ENCODE data around the gene PEA15. TPM values are rescaled to one million over a fixed set of nuclear protein-coding genes. Genes with fewer than 3 reads are reported as not detected.

PEA15 gene
- total RNA-seq, 2 experiments from 2014 or later: 9.4 to 10.3 TPM

DNA sequence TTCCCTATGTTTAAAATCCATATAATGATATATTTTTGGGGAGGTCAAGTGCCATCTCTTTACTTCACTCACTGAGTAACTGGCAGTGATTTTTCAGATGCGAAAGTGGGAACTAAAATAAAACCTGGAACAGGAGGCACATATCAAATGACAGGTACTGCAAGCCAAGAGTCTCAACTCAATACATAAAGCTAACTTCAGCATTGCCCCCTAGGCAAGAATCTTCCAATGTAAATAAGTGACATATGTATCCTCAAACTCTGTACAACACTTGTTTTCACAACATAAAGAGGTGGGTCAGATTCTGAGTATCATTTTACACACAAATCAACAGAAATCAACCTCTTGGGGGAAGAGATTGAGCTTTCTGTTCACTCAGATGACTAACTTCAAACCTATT is 39.0 kb downstream of the PEA15 start:
- peaks cover 57% of the 10 kb centered on the region for H3K36me3 Mint-ChIP-seq (ENCODE audit: low read depth)
- DNase-seq (no peak), ATAC-seq (ENCODE audit: poor library complexity) (no peak)
- no peaks in the 10 kb centered on the region for H3K9me3 Mint-ChIP-seq
- no peak overlapping the region for H3K4me3 Mint-ChIP-seq
- H3K4me1 Mint-ChIP-seq (ENCODE audit: low read depth): peaks cover 23% of the 10 kb centered on the region
- intact Hi-C loops (cut with DNase I, micrococcal nuclease): loop anchor here in 1 of 2 experiments (2.0 kb wide), 1 partner anchor 43 kb away; no protein-coding TSS in a partner anchor
- no peak overlapping the region for H3K4me3 ChIP-seq (ENCODE audit: low read length)
- peaks cover 4% of the 10 kb centered on the region for H3K4me1 ChIP-seq (ENCODE audit: insufficient read depth, low read length)
- no peak overlapping the region for H3K27ac ChIP-seq (ENCODE audit: low read depth in 1 of 2, low read length in 2 of 2)
- no peaks in the 10 kb centered on the region for H3K27me3 ChIP-seq (ENCODE audit: control insufficient read depth in 1 of 2, insufficient read depth in 2 of 2, low read length in 2 of 2)
- ChIA-PET POLR2A (interaction anchor here (0.7 kb wide), 1 partner anchor 34 kb away, joined by 3 read pairs; no protein-coding TSS in a partner anchor), CTCF (interaction anchor here (1.0 to 3.5 kb wide), 3 partner anchors 8 to 51 kb away, joined by 3 to 19 read pairs (median 4); no protein-coding TSS in a partner anchor)
- no peak overlapping the region for H3K27ac Mint-ChIP-seq
- no peaks in the 10 kb centered on the region for H3K9me3 ChIP-seq (ENCODE audit: control insufficient read depth in 1 of 2, insufficient read depth in 1 of 2, low read length in 2 of 2)
- H3K36me3 ChIP-seq (ENCODE audit: insufficient read depth, low read length): peaks cover 50% of the 10 kb centered on the region
- H3K27me3 Mint-ChIP-seq: no peaks in the 10 kb centered on the region
- TF ChIP-seq, protein P1, sequence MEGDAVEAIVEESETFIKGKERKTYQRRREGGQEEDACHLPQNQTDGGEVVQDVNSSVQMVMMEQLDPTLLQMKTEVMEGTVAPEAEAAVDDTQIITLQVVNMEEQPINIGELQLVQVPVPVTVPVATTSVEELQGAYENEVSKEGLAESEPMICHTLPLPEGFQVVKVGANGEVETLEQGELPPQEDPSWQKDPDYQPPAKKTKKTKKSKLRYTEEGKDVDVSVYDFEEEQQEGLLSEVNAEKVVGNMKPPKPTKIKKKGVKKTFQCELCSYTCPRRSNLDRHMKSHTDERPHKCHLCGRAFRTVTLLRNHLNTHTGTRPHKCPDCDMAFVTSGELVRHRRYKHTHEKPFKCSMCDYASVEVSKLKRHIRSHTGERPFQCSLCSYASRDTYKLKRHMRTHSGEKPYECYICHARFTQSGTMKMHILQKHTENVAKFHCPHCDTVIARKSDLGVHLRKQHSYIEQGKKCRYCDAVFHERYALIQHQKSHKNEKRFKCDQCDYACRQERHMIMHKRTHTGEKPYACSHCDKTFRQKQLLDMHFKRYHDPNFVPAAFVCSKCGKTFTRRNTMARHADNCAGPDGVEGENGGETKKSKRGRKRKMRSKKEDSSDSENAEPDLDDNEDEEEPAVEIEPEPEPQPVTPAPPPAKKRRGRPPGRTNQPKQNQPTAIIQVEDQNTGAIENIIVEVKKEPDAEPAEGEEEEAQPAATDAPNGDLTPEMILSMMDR (IDR thresholded peaks at IDR 0.05): no peak

DNA sequence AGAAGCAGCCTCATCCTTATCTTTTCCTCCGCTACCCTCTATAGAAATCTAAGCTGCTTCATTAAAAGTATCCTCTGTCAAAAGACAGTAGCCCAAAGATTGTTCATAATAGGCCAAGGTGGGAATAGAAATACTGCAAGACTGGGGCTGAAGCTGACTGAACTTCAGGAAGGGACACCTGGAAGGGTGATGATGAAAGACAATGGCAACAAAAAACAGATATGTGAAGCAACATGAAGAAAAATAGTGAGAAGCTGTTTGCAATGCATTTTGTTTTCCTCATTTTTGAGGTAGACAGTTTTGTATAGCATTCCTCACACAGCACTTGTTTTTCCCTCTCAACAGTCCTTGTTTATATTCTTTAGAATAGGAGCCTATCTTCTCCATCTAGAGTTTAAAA is 40.2 kb downstream of the PEA15 start:
- H3K36me3 Mint-ChIP-seq (ENCODE audit: low read depth): peaks cover 45% of the 10 kb centered on the region
- ATAC-seq (ENCODE audit: poor library complexity) (no peak), DNase-seq (no peak)
- Histone ChIP-seq H3K27me3 (ENCODE audit: control insufficient read depth in 1 of 2, insufficient read depth in 2 of 2, low read length in 2 of 2) (no peaks in the 10 kb centered on the region), H3K4me1 (ENCODE audit: insufficient read depth, low read length) (peaks cover 4% of the 10 kb centered on the region), H3K9me3 (ENCODE audit: control insufficient read depth in 1 of 2, insufficient read depth in 1 of 2, low read length in 2 of 2) (no peaks in the 10 kb centered on the region), H3K27ac (ENCODE audit: low read depth in 1 of 2, low read length in 2 of 2) (no peak overlapping the region), H3K36me3 (ENCODE audit: insufficient read depth, low read length) (peaks cover 40% of the 10 kb centered on the region), H3K4me3 (ENCODE audit: low read length) (no peak overlapping the region)
- H3K9me3 Mint-ChIP-seq: no peaks in the 10 kb centered on the region
- ChIA-PET CTCF (interaction anchor here (0.9 kb wide), 2 partner anchors 46 to 52 kb away, joined by 3 read pairs; no protein-coding TSS in a partner anchor), POLR2A (no interaction called here)
- no peaks in the 10 kb centered on the region for H3K27me3 Mint-ChIP-seq
- peaks cover 28% of the 10 kb centered on the region for H3K4me1 Mint-ChIP-seq (ENCODE audit: low read depth)
- TF ChIP-seq, protein P1 (IDR thresholded peaks at IDR 0.05): no peak
- intact Hi-C loops (cut with DNase I, micrococcal nuclease): loop anchor here in 1 of 2 experiments (2.0 kb wide), 1 partner anchor 45 kb away; no protein-coding TSS in a partner anchor
- no peak overlapping the region for H3K27ac Mint-ChIP-seq
- H3K4me3 Mint-ChIP-seq: no peak overlapping the region

DNA sequence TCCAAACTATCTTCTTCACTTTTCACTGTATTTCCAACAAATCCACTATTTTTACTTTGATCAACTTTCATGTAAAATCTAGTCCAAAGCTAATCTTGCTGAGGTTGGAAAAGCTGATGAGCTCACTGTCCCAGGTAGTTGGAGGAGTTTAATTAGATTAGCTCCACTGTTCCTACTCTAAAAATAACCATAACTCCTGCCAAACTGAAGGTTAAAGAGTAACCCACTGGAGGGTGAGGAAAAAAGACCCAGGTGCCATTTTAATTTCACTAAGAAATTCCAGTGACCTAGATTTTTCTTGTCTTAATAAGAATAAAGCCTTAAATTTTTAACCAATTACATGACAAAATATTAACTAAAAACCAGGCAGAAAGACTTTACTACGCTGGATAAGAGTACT is 41.9 kb downstream of the PEA15 start:
- H3K4me3 Mint-ChIP-seq: no peak overlapping the region
- Histone ChIP-seq H3K4me3 (ENCODE audit: low read length) (no peak overlapping the region), H3K9me3 (ENCODE audit: control insufficient read depth in 1 of 2, insufficient read depth in 1 of 2, low read length in 2 of 2) (no peaks in the 10 kb centered on the region), H3K27me3 (ENCODE audit: control insufficient read depth in 1 of 2, insufficient read depth in 2 of 2, low read length in 2 of 2) (no peaks in the 10 kb centered on the region), H3K36me3 (ENCODE audit: insufficient read depth, low read length) (peaks cover 32% of the 10 kb centered on the region), H3K4me1 (ENCODE audit: insufficient read depth, low read length) (peaks cover 4% of the 10 kb centered on the region), H3K27ac (ENCODE audit: low read depth in 1 of 2, low read length in 2 of 2) (no peak overlapping the region)
- TF ChIP-seq, protein P1 (IDR thresholded peaks at IDR 0.05): no peak
- intact Hi-C loops (cut with DNase I, micrococcal nuclease): no loop called here
- no peaks in the 10 kb centered on the region for H3K9me3 Mint-ChIP-seq
- peaks cover 41% of the 10 kb centered on the region for H3K36me3 Mint-ChIP-seq (ENCODE audit: low read depth)
- ATAC-seq (ENCODE audit: poor library complexity) (no peak), DNase-seq (no peak)
- H3K27ac Mint-ChIP-seq: no peak overlapping the region
- H3K27me3 Mint-ChIP-seq: no peaks in the 10 kb centered on the region
- peaks cover 38% of the 10 kb centered on the region for H3K4me1 Mint-ChIP-seq (ENCODE audit: low read depth)
- POLR2A ChIA-PET: no interaction called here
- CTCF ChIA-PET: interaction anchor here (1.0 to 1.6 kb wide), 2 partner anchors 11 to 31 kb away, joined by 3 read pairs; no protein-coding TSS in a partner anchor

All from CD4-positive, alpha-beta T cell (primary cell).